Stimulated activated CD8-positive, alpha-beta memory T cell treated with anti-CD3 and anti-CD28 coated beads, Interleukin-7, amount 100 ng/mL, for 1 hour (primary cell): Measurements from ENCODE around the gene NUBPL.
"Not testable (repeated sequence)": the region's sequence is repeated elsewhere in the genome, so short reads cannot be mapped to it uniquely, and the experiment has no call there.

Experiments used
- DNase-seq, 2 donors: peaks; one replicate each; pipeline ENCODE4 v3.0.0-alpha.2; 2020; ENCODE audit warnings: low read depth in 2 of 2

The NUBPL gene

GRCh38 chr14:31811693-31812628 is 250.8 kb downstream of the NUBPL start:
- DNase-seq = not testable (repeated sequence)

- DNase-seq = not testable (repeated sequence)
Observed at GRCh38 chr14:31813724-31814490, 252.7 kb downstream of the NUBPL start.

GRCh38 chr14:31819281-31819680 is 258.1 kb downstream of the NUBPL start:
- DNase-seq = no peak

- no peak for DNase-seq
Observed at GRCh38 chr14:31825459-31825858, 264.3 kb downstream of the NUBPL start.

GRCh38 chr14:31827325-31827724 is 266.1 kb downstream of the NUBPL start:
- no peak for DNase-seq

GRCh38 chr14:31828946-31829868 is 268.0 kb downstream of the NUBPL start:
- DNase-seq = no peak

- DNase-seq = no peak
Observed at GRCh38 chr14:31834616-31835015, 273.4 kb downstream of the NUBPL start.

GRCh38 chr14:31835049-31835448 is 273.8 kb downstream of the NUBPL start:
- DNase-seq = no peak

GRCh38 chr14:31837031-31837430 is 275.8 kb downstream of the NUBPL start:
- no peak for DNase-seq

GRCh38 chr14:31842899-31843298 is 281.7 kb downstream of the NUBPL start:
- DNase-seq = no peak

GRCh38 chr14:31843361-31844091 is 282.3 kb downstream of the NUBPL start:
- no peak for DNase-seq

GRCh38 chr14:31854508-31855075 is 293.4 kb downstream of the NUBPL start:
- no peak for DNase-seq

- no peak for DNase-seq
Observed at GRCh38 chr14:31855262-31855661, 294.1 kb downstream of the NUBPL start.

GRCh38 chr14:31856003-31856402 is 294.8 kb downstream of the NUBPL start:
- DNase-seq = not testable (repeated sequence)

GRCh38 chr14:31858868-31859267 is 297.7 kb downstream of the NUBPL start:
- no peak for DNase-seq

- no peak for DNase-seq
Observed at GRCh38 chr14:31864937-31865855, 304.0 kb downstream of the NUBPL start.

GRCh38 chr14:31867570-31867969 is 306.4 kb downstream of the NUBPL start:
- no peak for DNase-seq

GRCh38 chr14:31868096-31868495 is 306.9 kb downstream of the NUBPL start:
- not testable (repeated sequence) for DNase-seq

- DNase-seq = no peak
Observed at GRCh38 chr14:31876741-31877140, 315.5 kb downstream of the NUBPL start.
